Mesothelial cell of epicardium (in vitro differentiated cells): ENCODE data around the gene TANC1. TPM values are rescaled to one million over a fixed set of nuclear protein-coding genes. Genes with fewer than 3 reads are reported as not detected.

ENCODE experiments used
- DNase-seq, 2 experiments: peaks; one replicate each; pipeline ENCODE4 v3.0.0; 2021; ENCODE audit warnings: low spot score in 2 of 2; ENCODE audit not compliant: unreplicated experiment in 2 of 2
- H3K27ac Mint-ChIP-seq: 2 replicates; pipeline ENCODE4 v1.8.0; 2021; ENCODE audit warnings: mixed read lengths
- H3K27me3 Mint-ChIP-seq: 2 replicates; pipeline ENCODE4 v1.8.0; 2021; ENCODE audit warnings: low read depth, mixed read lengths
- H3K36me3 Mint-ChIP-seq: 2 replicates; pipeline ENCODE4 v1.8.0; 2021; ENCODE audit warnings: mixed read lengths
- H3K4me1 Mint-ChIP-seq: 2 replicates; pipeline ENCODE4 v1.8.0; 2021; ENCODE audit warnings: mixed read lengths
- H3K4me3 Mint-ChIP-seq: 2 replicates; pipeline ENCODE4 v1.8.0; 2021; ENCODE audit warnings: mild to moderate bottlenecking, moderate library complexity, mixed read lengths
- H3K9me3 Mint-ChIP-seq: 2 replicates; pipeline ENCODE4 v1.8.0; 2021; ENCODE audit warnings: mixed read lengths
- microRNA-seq: library from miRNA; unstranded; fragments of <30 nt; microRNA quantifications from one replicate; pipeline ENCODE4 v1.2.0, GENCODE V29; 2021; ENCODE audit warnings: inconsistent platforms, mixed read lengths
- total RNA-seq: library from RNA; stranded (reverse); gene quantifications from 3 replicates; pipeline ENCODE4 v1.2.1, GENCODE V29; 2021
- TF ChIP-seq, protein P1 (sequence below): fragments of 200-600 bp; sonication (generic); IDR thresholded peaks from one replicate; pipeline ENCODE4 v1.5.0; 2021; ENCODE audit warnings: antibody characterized with exemption; ENCODE audit not compliant: unreplicated experiment

The TANC1 gene
- total RNA-seq, 1 donor from 2014 or later: 138 TPM

DNA sequence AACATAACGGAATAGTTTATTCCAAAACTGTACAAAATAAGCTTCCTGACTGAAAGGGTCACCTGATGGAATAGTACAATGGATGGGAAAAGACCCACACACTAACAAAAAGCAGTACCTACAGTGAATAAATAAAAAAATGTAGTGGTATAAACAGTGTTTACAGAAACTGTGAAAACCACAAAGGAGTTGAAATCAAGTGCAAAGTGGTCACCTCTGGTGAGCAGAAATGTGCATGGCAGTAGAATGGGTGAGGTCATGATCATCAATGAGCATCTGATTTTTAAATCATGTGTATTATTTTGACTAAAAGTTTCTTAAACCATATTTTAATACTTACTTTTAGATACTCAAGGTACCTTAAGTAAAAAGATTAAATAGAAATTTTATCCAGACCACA is 306.7 kb downstream of the TANC1 start:
- peaks cover 9% of the 10 kb centered on the region for H3K9me3 Mint-ChIP-seq
- peaks cover 23% of the 10 kb centered on the region for H3K36me3 Mint-ChIP-seq
- H3K27ac Mint-ChIP-seq: no peak overlapping the region
- no peak for DNase-seq
- TF ChIP-seq, protein P1, sequence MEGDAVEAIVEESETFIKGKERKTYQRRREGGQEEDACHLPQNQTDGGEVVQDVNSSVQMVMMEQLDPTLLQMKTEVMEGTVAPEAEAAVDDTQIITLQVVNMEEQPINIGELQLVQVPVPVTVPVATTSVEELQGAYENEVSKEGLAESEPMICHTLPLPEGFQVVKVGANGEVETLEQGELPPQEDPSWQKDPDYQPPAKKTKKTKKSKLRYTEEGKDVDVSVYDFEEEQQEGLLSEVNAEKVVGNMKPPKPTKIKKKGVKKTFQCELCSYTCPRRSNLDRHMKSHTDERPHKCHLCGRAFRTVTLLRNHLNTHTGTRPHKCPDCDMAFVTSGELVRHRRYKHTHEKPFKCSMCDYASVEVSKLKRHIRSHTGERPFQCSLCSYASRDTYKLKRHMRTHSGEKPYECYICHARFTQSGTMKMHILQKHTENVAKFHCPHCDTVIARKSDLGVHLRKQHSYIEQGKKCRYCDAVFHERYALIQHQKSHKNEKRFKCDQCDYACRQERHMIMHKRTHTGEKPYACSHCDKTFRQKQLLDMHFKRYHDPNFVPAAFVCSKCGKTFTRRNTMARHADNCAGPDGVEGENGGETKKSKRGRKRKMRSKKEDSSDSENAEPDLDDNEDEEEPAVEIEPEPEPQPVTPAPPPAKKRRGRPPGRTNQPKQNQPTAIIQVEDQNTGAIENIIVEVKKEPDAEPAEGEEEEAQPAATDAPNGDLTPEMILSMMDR: no peak
- H3K4me1 Mint-ChIP-seq: peaks cover 28% of the 10 kb centered on the region
- no peaks in the 10 kb centered on the region for H3K27me3 Mint-ChIP-seq
- H3K4me3 Mint-ChIP-seq: no peak overlapping the region

DNA sequence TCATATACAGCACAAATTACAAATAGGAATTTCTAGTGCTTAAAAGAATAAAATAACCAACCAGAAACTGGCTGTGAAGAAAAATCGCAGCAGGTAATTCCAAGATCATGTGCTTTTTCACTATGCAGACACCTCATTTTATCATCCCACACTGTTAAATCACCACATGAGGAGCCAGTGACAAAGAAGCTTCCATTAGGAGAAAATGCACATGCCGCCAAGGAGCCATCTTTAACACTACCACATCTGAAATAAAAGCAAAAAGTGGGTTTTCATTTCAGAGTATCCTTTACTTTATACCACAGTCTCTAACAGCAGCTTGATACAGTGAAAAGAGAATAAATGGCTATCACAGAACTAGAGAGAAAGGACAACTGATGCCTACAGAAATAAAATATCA is 311.3 kb downstream of the TANC1 start:
- no peaks in the 10 kb centered on the region for H3K27me3 Mint-ChIP-seq
- H3K9me3 Mint-ChIP-seq: no peaks in the 10 kb centered on the region
- TF ChIP-seq, protein P1: no peak
- H3K36me3 Mint-ChIP-seq: peaks cover 6% of the 10 kb centered on the region
- no peak for DNase-seq
- no peak overlapping the region for H3K4me3 Mint-ChIP-seq
- H3K4me1 Mint-ChIP-seq: peaks cover 21% of the 10 kb centered on the region
- H3K27ac Mint-ChIP-seq: peak overlapping the region; percentile 39

DNA sequence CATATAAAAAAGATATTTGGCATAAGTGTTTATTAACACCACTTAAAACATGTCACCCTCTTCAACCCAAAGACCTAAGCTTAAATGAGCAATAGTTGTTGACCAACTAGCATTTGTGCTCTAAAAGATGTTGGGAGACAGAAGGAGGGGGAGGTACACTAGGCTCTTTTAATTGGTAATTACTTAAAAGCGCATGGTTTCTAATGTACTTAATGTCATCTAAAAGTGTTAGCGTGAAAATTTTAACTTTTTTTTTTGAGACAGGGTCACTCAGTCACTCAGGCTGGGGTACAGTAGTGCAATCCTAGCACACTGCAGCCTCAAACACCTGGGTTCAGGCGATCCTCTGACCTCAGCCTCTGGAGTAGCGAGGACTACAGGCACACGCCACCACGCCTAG is 312.6 kb downstream of the TANC1 start:
- TF ChIP-seq, protein P1: no peak
- no peak for DNase-seq
- Mint-ChIP-seq H3K27me3 (no peaks in the 10 kb centered on the region), H3K9me3 (no peaks in the 10 kb centered on the region), H3K27ac (no peak overlapping the region), H3K4me3 (no peak overlapping the region), H3K4me1 (peaks cover 32% of the 10 kb centered on the region), H3K36me3 (peaks cover 3% of the 10 kb centered on the region)

Small RNA genes lying within 50 kb of the gene (microRNA-seq; reads per million reads assigned to microRNA genes)
- gene MIR6888: 1.2 reads per million

Other genes with a start within 250 kb of the TANC1 start
- 0.71 TPM in 1 of 3 replicates, not detected in the others for gene DAPL1, start 173.3 kb upstream of the TANC1 start, total RNA-seq